ENCODE results near the gene COPB1. TPM values are rescaled to one million over a fixed set of nuclear protein-coding genes. Genes with fewer than 3 reads are reported as not detected.

Gene COPB1
- total RNA-seq, 1 donor from 2014 or later = 108 TPM

DNA sequence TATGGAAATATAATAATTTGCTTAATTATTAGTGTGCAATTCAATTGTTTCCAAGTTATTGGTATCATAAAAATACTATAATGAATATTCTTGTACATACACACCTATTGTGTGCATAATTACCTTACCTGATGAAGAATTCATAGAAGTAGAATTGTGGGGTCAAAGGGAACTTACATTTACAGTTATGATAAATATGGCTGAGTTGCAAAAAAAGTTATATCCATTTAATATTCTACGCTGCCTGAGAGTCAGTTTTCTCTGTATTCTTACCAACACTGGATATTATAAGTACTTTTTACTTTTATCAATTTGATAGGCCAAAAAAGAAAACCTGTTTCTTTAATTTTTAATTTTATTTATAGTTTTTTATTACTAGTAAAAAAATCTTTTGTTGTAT, 22.6 kb upstream of the COPB1 start:
- H3K36me3 Mint-ChIP-seq = peaks cover 13% of the 10 kb centered on the region
- H3K4me3 Mint-ChIP-seq = no peak overlapping the region
- no peaks in the 10 kb centered on the region for H3K9me3 Mint-ChIP-seq
- DNase-seq (ENCODE audit: extremely low spot score, unreplicated experiment) = no peak
- no peaks in the 10 kb centered on the region for H3K27me3 Mint-ChIP-seq
- TF ChIP-seq, protein P1, sequence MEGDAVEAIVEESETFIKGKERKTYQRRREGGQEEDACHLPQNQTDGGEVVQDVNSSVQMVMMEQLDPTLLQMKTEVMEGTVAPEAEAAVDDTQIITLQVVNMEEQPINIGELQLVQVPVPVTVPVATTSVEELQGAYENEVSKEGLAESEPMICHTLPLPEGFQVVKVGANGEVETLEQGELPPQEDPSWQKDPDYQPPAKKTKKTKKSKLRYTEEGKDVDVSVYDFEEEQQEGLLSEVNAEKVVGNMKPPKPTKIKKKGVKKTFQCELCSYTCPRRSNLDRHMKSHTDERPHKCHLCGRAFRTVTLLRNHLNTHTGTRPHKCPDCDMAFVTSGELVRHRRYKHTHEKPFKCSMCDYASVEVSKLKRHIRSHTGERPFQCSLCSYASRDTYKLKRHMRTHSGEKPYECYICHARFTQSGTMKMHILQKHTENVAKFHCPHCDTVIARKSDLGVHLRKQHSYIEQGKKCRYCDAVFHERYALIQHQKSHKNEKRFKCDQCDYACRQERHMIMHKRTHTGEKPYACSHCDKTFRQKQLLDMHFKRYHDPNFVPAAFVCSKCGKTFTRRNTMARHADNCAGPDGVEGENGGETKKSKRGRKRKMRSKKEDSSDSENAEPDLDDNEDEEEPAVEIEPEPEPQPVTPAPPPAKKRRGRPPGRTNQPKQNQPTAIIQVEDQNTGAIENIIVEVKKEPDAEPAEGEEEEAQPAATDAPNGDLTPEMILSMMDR (conservative IDR thresholded peaks at IDR 0.05) = no peak
- peaks cover 15% of the 10 kb centered on the region for H3K4me1 Mint-ChIP-seq (ENCODE audit: unreplicated experiment)
- no peak overlapping the region for H3K27ac Mint-ChIP-seq

DNA sequence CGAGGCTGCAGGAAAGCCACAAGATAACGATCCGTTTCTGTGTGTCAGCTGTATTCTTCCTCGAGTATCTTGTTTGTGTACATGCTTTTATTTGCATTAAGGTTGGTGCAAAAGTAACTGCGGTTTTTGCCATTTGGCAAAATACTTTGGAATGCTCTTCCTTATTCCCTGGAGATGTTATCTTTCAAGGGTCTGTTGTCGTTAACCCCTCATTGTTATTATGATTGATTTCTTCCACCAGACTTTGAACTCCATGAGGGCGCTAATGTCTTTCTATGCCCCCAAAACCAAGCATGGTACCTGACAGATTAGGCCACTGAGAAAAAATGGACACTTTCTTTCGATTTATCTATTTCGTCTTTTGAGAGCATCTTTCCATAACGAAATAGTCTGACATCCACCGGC, 21.1 kb upstream of the COPB1 start:
- Mint-ChIP-seq H3K4me3 (peak overlapping the region; percentile 95), H3K36me3 (peaks cover 14% of the 10 kb centered on the region), H3K27me3 (no peaks in the 10 kb centered on the region), H3K9me3 (no peaks in the 10 kb centered on the region), H3K4me1 (ENCODE audit: unreplicated experiment) (peaks cover 15% of the 10 kb centered on the region), H3K27ac (peak overlapping the region; percentile 87)
- TF ChIP-seq, protein P1 (conservative IDR thresholded peaks at IDR 0.05) = no peak
- no peak for DNase-seq (ENCODE audit: extremely low spot score, unreplicated experiment)

DNA sequence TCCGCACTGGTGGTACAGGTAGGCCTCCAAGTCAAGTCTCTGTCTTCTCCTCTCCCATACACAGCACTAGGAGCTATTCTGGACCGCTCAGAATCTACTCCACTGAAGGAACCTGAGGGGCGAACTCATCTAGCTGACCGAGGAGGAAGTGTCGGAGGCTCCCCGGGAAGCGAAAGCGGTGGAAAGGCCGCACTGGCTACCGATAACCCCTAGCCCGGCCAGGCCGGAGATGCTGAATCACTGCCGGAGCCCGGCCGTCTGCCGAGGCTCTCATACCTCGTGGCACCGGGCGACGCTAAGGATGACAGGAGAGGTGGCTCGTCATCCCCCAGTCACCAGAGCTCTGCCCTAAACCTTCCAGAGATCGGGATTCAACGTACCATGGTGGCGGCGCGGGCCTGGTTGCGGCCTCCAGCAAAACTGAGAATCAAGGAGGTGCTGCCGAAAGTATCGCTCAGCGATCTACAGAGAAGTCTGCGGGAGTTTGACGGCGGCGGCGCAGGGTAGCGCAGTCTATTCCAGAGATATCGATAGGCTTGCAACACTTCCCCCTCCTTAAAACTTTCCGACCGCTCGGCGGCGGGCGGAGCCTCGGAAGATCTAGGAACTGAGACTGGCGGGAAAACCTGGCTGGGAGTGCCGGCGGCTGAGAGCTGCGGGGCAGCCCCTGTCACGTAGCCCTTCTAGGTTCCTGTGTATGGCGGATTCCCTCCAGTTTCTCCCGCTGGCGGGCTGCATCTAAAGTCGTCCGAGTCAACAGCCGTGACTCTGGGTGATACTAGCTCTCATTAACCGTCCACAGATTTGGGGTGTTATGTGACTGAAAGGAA, 20.5 kb upstream of the COPB1 start, which contains the start of gene PSMA1:
TSS of gene PSMA1 (minus strand) at position 470 of the 830 bp plus-strand sequence. CDS start at position 383, 87 bp downstream.
- Mint-ChIP-seq H3K4me3 (peak within 1 kb of the TSS; percentile 95), H3K27ac (peak within 1 kb of the TSS; percentile 87), H3K36me3 (peaks cover 14% of the 10 kb centered on the region), H3K4me1 (ENCODE audit: unreplicated experiment) (peaks cover 15% of the 10 kb centered on the region), H3K27me3 (no peaks in the 10 kb centered on the region), H3K9me3 (no peaks in the 10 kb centered on the region)
- TF ChIP-seq, protein P1 (conservative IDR thresholded peaks at IDR 0.05) = peak; percentile 44
- DNase-seq (ENCODE audit: extremely low spot score, unreplicated experiment) = peak; percentile 94

DNA sequence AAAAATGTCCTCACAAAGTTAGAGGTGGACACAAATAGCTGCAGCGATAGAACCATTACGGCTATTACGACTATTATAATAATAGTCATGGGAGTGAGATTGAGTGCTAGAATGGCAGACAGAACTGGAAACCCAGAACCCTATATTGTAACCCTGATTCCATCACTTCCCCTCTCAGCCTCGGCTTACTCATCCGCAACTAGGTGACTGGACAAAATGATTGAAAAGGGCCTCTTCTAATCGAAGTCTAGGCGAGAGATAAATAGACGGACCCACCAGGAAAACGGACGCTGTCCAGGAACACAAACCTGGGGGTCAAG, 19.9 kb upstream of the COPB1 start:
- H3K27ac Mint-ChIP-seq = peak overlapping the region; percentile 87
- H3K36me3 Mint-ChIP-seq = peaks cover 17% of the 10 kb centered on the region
- H3K27me3 Mint-ChIP-seq = no peaks in the 10 kb centered on the region
- H3K9me3 Mint-ChIP-seq = no peaks in the 10 kb centered on the region
- no peak for DNase-seq (ENCODE audit: extremely low spot score, unreplicated experiment)
- H3K4me3 Mint-ChIP-seq = peak overlapping the region; percentile 95
- H3K4me1 Mint-ChIP-seq (ENCODE audit: unreplicated experiment) = peaks cover 15% of the 10 kb centered on the region
- TF ChIP-seq, protein P1 (conservative IDR thresholded peaks at IDR 0.05) = no peak

DNA sequence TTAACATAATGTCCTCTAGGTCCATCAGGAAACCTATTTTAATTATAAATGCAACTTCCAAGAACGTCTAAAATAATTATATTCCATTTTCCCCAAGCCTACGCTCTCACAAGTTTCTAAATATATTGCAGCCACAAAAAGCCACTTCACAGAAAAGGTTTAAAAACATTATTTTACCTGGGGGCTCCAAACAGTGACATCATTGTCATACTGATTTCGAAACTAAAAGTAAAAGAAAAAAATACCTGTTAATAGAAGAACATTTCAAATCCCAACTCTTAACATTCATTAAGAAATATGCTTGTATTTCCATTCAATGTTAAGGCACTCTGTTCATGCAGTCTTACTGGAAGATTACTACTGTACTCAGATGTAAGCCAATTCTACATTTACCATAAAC, 19.2 kb upstream of the COPB1 start:
- Mint-ChIP-seq H3K36me3 (peaks cover 18% of the 10 kb centered on the region), H3K9me3 (no peaks in the 10 kb centered on the region), H3K4me1 (ENCODE audit: unreplicated experiment) (peaks cover 15% of the 10 kb centered on the region), H3K4me3 (peak overlapping the region; percentile 95), H3K27me3 (no peaks in the 10 kb centered on the region), H3K27ac (peak overlapping the region; percentile 87)
- no peak for DNase-seq (ENCODE audit: extremely low spot score, unreplicated experiment)
- TF ChIP-seq, protein P1 (conservative IDR thresholded peaks at IDR 0.05) = no peak

Measured in type B pancreatic cell (in vitro differentiated cells).